A673 (cell line): ENCODE measurements around the gene ZNRF3. TPM values are rescaled to one million over a fixed set of nuclear protein-coding genes. Genes with fewer than 3 reads are reported as not detected.

Experiments
- BruUV-seq: library from RNA; stranded (reverse); fragments of 400-500 nt; replicated peaks from 2 replicates; lab custom pipeline; 2021; lab: Mats Ljungman, UMichigan
- CTCF ChIA-PET: fragments of 300-600 bp; sonication (Branson Sonifier 250); formaldehyde crosslinking; loops from one replicate; lab custom pipeline; 2022; ENCODE audit warnings: antibody characterized with exemption; lab: Charles Lee
- POLR2A ChIA-PET: fragments of 300-600 bp; sonication (Branson Sonifier 250); formaldehyde crosslinking; loops from one replicate; lab custom pipeline; 2022; ENCODE audit warnings: antibody characterized with exemption; ENCODE audit not compliant: low non-redundant PET; lab: Charles Lee
- DNase-seq: peaks from one replicate; pipeline ENCODE4 v3.0.0-alpha.2; 2015; ENCODE audit warnings: low spot score
- H3K27ac ChIP-seq: fragments of 200-600 bp; sonication (generic); 2 replicates; pipeline ENCODE4 v1.5.1; 2016; ENCODE audit warnings: mixed run types, low read depth, mild to moderate bottlenecking, mixed read lengths, antibody characterized with exemption, low read length; ENCODE audit not compliant: poor library complexity, severe bottlenecking
- H3K27me3 ChIP-seq: fragments of 200-600 bp; sonication (generic); replicated peaks from 2 replicates; pipeline ENCODE4 v1.6.1; 2017; ENCODE audit warnings: mixed run types, low read depth, mild to moderate bottlenecking, mixed read lengths, antibody characterized with exemption, low read length; ENCODE audit not compliant: insufficient read depth, poor library complexity
- H3K36me3 ChIP-seq: fragments of 200-600 bp; sonication (generic); 2 replicates; pipeline ENCODE4 v1.6.1; 2016; ENCODE audit warnings: mixed run types, mild to moderate bottlenecking, mixed read lengths, antibody characterized with exemption, low read length; ENCODE audit not compliant: insufficient read depth, poor library complexity, severe bottlenecking
- H3K4me1 ChIP-seq: fragments of 200-600 bp; sonication (generic); 2 replicates; pipeline ENCODE4 v1.6.1; 2017; ENCODE audit warnings: mixed run types, mild to moderate bottlenecking, mixed read lengths, antibody characterized with exemption, low read length; ENCODE audit not compliant: insufficient read depth, poor library complexity, severe bottlenecking
- H3K4me3 ChIP-seq: fragments of 200-600 bp; sonication (generic); 2 replicates; pipeline ENCODE4 v1.5.1; 2016; ENCODE audit warnings: low read depth, mixed run types, mild to moderate bottlenecking, mixed read lengths, low read length; ENCODE audit not compliant: poor library complexity, severe bottlenecking
- H3K9me3 ChIP-seq: fragments of 200-600 bp; sonication (generic); 2 replicates; pipeline ENCODE4 v1.6.1; 2016; ENCODE audit warnings: mixed run types, low read depth, mild to moderate bottlenecking, mixed read lengths, antibody characterized with exemption, low read length; ENCODE audit not compliant: poor library complexity, severe bottlenecking
- EZH2 ChIP-seq: fragments of 200-600 bp; sonication (generic); IDR thresholded peaks from 2 replicates; pipeline ENCODE4 v1.6.1; 2017; ENCODE audit warnings: borderline replicate concordance, low read depth, mild to moderate bottlenecking, mixed read lengths, antibody characterized with exemption, low read length; ENCODE audit not compliant: poor library complexity, severe bottlenecking
- intact Hi-C: fragments of 100-400 bp; cut with micrococcal nuclease; formaldehyde crosslinking; loops from one replicate; pipeline ENCODE4 v1.10.0; 2022; ENCODE audit not compliant: unreplicated experiment
- total RNA-seq: library from RNA; stranded (reverse); gene quantifications from 2 replicates; pipeline ENCODE4 v1.2.3, GENCODE V29; 2021
- TF ChIP-seq, protein P1 (sequence below): fragments of 300-800, 200-600 bp; sonication (generic); conservative IDR thresholded peaks from 2 replicates; pipeline ENCODE4 v1.5.1; 2017; ENCODE audit warnings: low read depth, mild to moderate bottlenecking, antibody characterized with exemption, low read length, moderate library complexity, mixed read lengths

Gene ZNRF3
- total RNA-seq, 1 experiment from 2014 or later, result 11.9 TPM

DNA sequence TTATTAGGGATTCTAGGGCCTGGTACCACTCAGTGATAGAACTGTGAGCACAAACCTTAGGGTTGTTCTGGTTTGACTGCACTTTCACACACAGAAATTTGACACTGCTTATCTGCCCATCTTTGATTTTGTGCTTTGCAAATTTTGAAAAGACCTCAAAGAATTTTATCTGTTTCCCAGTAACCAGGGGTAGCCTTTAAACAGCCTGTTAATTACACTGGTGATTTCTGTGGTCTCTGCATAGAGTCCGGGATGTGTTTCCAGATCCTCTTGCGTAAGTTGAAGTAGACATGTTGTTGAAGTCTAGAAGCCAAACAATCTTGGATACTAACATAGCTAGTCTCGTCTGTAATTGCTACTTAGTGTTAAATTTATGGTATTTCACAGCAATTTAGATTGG is 103.0 kb downstream of the ZNRF3 start:
- CTCF ChIA-PET, result no interaction called here
- no peak for TF ChIP-seq EZH2
- TF ChIP-seq, protein P1, sequence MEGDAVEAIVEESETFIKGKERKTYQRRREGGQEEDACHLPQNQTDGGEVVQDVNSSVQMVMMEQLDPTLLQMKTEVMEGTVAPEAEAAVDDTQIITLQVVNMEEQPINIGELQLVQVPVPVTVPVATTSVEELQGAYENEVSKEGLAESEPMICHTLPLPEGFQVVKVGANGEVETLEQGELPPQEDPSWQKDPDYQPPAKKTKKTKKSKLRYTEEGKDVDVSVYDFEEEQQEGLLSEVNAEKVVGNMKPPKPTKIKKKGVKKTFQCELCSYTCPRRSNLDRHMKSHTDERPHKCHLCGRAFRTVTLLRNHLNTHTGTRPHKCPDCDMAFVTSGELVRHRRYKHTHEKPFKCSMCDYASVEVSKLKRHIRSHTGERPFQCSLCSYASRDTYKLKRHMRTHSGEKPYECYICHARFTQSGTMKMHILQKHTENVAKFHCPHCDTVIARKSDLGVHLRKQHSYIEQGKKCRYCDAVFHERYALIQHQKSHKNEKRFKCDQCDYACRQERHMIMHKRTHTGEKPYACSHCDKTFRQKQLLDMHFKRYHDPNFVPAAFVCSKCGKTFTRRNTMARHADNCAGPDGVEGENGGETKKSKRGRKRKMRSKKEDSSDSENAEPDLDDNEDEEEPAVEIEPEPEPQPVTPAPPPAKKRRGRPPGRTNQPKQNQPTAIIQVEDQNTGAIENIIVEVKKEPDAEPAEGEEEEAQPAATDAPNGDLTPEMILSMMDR, result no peak
- intact Hi-C loops, result no loop called here
- Histone ChIP-seq H3K27ac (no peak overlapping the region), H3K4me3 (no peak overlapping the region), H3K4me1 (peaks cover 8% of the 10 kb centered on the region), H3K9me3 (no peaks in the 10 kb centered on the region), H3K27me3 (no peaks in the 10 kb centered on the region), H3K36me3 (no peaks in the 10 kb centered on the region)
- POLR2A ChIA-PET, result no interaction called here
- BruUV-seq, result no TSS peak
- peak; percentile 10 for DNase-seq

DNA sequence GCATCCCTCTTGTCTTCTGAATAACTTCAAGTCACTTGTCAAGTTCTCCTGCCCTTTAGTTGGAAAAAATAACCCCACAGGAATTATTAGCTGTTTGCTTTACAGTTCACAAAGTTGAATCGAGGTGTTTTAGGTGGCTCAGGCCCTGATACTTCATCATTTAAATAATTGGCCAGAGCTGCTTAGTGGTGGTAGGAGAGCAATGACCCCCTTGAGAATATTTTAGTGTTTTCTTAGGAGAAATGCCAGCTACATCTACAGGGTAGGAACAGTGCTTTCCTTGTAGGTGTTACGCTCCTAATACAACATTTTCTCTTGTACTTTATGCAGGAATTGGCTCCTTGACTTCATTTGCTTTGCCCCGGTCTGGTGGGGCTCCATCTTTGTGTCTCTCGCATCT is 105.1 kb downstream of the ZNRF3 start:
- CTCF ChIA-PET, result no interaction called here
- DNase-seq, result no peak
- intact Hi-C loops, result no loop called here
- no peaks in the 10 kb centered on the region for H3K9me3 ChIP-seq
- H3K27me3 ChIP-seq, result no peaks in the 10 kb centered on the region
- POLR2A ChIA-PET, result no interaction called here
- no peak overlapping the region for H3K27ac ChIP-seq
- no peak overlapping the region for H3K4me3 ChIP-seq
- TF ChIP-seq EZH2, result no peak
- TF ChIP-seq, protein P1, result no peak
- peaks cover 1% of the 10 kb centered on the region for H3K4me1 ChIP-seq
- no TSS peak for BruUV-seq
- no peaks in the 10 kb centered on the region for H3K36me3 ChIP-seq

DNA sequence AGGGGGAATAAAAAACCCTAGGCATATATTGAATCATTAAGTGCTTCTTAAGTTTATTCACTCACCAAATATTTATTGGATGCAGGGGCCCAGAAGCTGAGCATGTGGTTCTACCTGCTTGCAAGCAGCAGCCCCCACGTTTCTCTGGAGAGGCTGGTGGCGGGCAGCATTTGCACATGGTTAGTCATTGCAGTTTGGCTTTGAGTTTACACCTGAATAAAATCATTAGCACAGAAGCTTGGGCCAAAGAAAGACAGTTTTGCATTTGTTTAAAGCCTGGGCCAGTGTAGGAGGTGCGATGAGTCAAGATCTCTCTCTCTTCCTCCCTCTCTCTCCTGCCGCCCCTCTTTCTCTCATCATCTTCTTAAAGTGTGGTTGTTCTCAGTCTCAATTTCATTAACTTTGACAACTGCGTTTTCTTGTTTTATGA is 105.7 kb downstream of the ZNRF3 start:
- H3K27me3 ChIP-seq, result no peaks in the 10 kb centered on the region
- CTCF ChIA-PET, result no interaction called here
- DNase-seq, result no peak
- intact Hi-C loops, result no loop called here
- no peak overlapping the region for H3K27ac ChIP-seq
- no peaks in the 10 kb centered on the region for H3K4me1 ChIP-seq
- H3K36me3 ChIP-seq, result no peaks in the 10 kb centered on the region
- BruUV-seq, result no TSS peak
- no peaks in the 10 kb centered on the region for H3K9me3 ChIP-seq
- POLR2A ChIA-PET, result no interaction called here
- no peak overlapping the region for H3K4me3 ChIP-seq
- TF ChIP-seq, protein P1, result no peak
